Spleen (tissue), 11 donors: ENCODE measurements around the gene DDX3X. TPM values are rescaled to one million over a fixed set of nuclear protein-coding genes. Genes with fewer than 3 reads are reported as not detected.

ENCODE experiments used
- DNase-seq: peaks from one replicate; pipeline ENCODE4 v3.0.0-alpha.2; 2020
- H3K27ac ChIP-seq, 8 donors: fragments of 200-600 bp; sonication (generic) in 7 of 8; 1 replicate in 4 of 8; 2 replicates in 4 of 8; pipeline versions ENCODE4 v1.5.0 to v1.8.0; 2016 to 2021; ENCODE audit warnings: inconsistent platforms in 4 of 8, mild to moderate bottlenecking in 4 of 8, moderate library complexity in 1 of 8
- H3K27me3 ChIP-seq, 7 donors: fragments of 200-600 bp; sonication (generic) in 6 of 7; replicated peaks in 1 of 7; 1 replicate in 4 of 7; 2 replicates in 3 of 7; pipeline versions ENCODE4 v1.5.0 to v1.8.0; 2016 to 2021; ENCODE audit warnings: inconsistent platforms in 3 of 7, mild to moderate bottlenecking in 1 of 7
- H3K36me3 ChIP-seq, 6 donors: fragments of 200-600 bp; sonication (generic) in 5 of 6; 1 replicate in 4 of 6; 2 replicates in 2 of 6; pipeline versions ENCODE4 v1.5.0 to v1.8.0; 2016 to 2021; ENCODE audit warnings: inconsistent platforms in 2 of 6
- H3K4me1 ChIP-seq, 6 donors: fragments of 200-600 bp; sonication (generic) in 5 of 6; 1 replicate in 3 of 6; 2 replicates in 3 of 6; pipeline versions ENCODE4 v1.5.0 to v1.8.0; 2016 to 2021; ENCODE audit warnings: inconsistent platforms in 3 of 6
- H3K4me3 ChIP-seq, 8 donors: fragments of 200-600 bp; sonication (generic) in 7 of 8; 1 replicate in 4 of 8; 2 replicates in 4 of 8; pipeline versions ENCODE4 v1.5.0 to v1.8.0; 2016 to 2021; ENCODE audit warnings: inconsistent platforms in 4 of 8, mild to moderate bottlenecking in 4 of 8, moderate library complexity in 2 of 8
- H3K9me3 ChIP-seq, 8 donors: fragments of 200-600 bp; sonication (generic) in 7 of 8; 1 replicate in 4 of 8; 2 replicates in 4 of 8; pipeline versions ENCODE4 v1.5.0 to v1.8.0; 2016 to 2021; ENCODE audit warnings: inconsistent platforms in 4 of 8
- CTCF ChIP-seq, 11 experiments: fragments of 200-600 bp in 7 of 11; fragments of 450-650 bp in 4 of 11; sonication (generic) in 4 of 11; IDR thresholded peaks in 8 of 11; conservative IDR thresholded peaks in 3 of 11; 1 replicate in 7 of 11; 2 replicates in 4 of 11; pipeline versions ENCODE4 v1.4.0 to v1.8.0; 2016 to 2021; ENCODE audit warnings: antibody characterized with exemption in 11 of 11, inconsistent platforms in 4 of 11, mild to moderate bottlenecking in 1 of 11
- POLR2A ChIP-seq, 3 donors: fragments of 450-650 bp; IDR thresholded peaks; one replicate each; pipeline ENCODE4 v1.5.1; 2017; ENCODE audit warnings: antibody characterized with exemption in 3 of 3, mild to moderate bottlenecking in 1 of 3
- POLR2AphosphoS5 ChIP-seq, 3 donors: sonication (generic); formaldehyde crosslinking; IDR thresholded peaks; one replicate each; pipeline ENCODE4 v1.5.1; 2017; ENCODE audit warnings: antibody characterized with exemption in 3 of 3
- WGBS, 5 donors: extraction: QIAGEN DNeasy Blood & Tissue Kit in 3 of 5; methylation state at CpG; one replicate each; pipeline versions ENCODE4 v1.1.5 to v1.1.7; 2013 to 2018; 5-methylcytosine and 5-hydroxymethylcytosine counted together
- intact Hi-C: fragments of 100-400 bp; cut with DNase I; formaldehyde crosslinking; loops from one replicate; pipeline ENCODE4 v1.15.0; 2023; ENCODE audit warnings: low total_unique reads
- polyA plus RNA-seq, 3 donors: library from polyadenylated mRNA; stranded (reverse); fragments of 200-250 nt; gene quantifications; one replicate each; pipeline ENCODE4 v1.2.1, GENCODE V29; 2013
- total RNA-seq, 7 donors: library from RNA; depleted of rRNA in 3 of 7; stranded (reverse); fragments of >200 nt in 3 of 7; fragmentation: NEBNext Ultra II Directional in 4 of 7; extraction: Animal tissue kit (Norgen Biotek cat#: 25700) in 4 of 7; gene quantifications; one replicate each; pipeline versions ENCODE4 v1.1.0 to v1.2.1, GENCODE V29; 2016 to 2021
- donor health status: healthy with polysubstance abuse.
- donor health status: DM: no; HTN: no; CAD: no; lungs with moderate emphysema.
- donor health status: DM: no; HTN: no; CAD: no.
- donor health status: Bipolar disorder and iron deficiency.
- donor health status: healthy.
- donor health status: DM: no; HTN: no; CAD: no.
- donor health status: DM: yes; HTN: yes; CAD: no.

Gene DDX3X
- total and polyA plus RNA-seq, 10 donors, result 43.8 to 448 (median 328) TPM

GRCh38 chrX:41317477-41318208 lies 16.3 kb upstream of the DDX3X start:
- H3K27ac ChIP-seq, result peak overlapping the region in 3 of 8 donors; percentile 34 to 56 (median 52)
- no peak overlapping the region for H3K4me3 ChIP-seq
- intact Hi-C loops, result no loop called here
- no peaks in the 10 kb centered on the region for H3K4me1 ChIP-seq
- H3K36me3 ChIP-seq, result no peaks in the 10 kb centered on the region
- no peaks in the 10 kb centered on the region for H3K9me3 ChIP-seq
- no peak for TF ChIP-seq CTCF (IDR thresholded peaks at IDR 0.05 in 8 of 11, conservative IDR thresholded peaks at IDR 0.05 in 3 of 11)
- no peak for TF ChIP-seq POLR2A (IDR thresholded peaks at IDR 0.05)
- TF ChIP-seq POLR2AphosphoS5 (IDR thresholded peaks at IDR 0.05), result no peak
- H3K27me3 ChIP-seq, result no peaks in the 10 kb centered on the region
- WGBS, 5 donors, result 62 to 77% (median 70%) methylated on average over 6 of the region's 6 CpGs
- no peak for DNase-seq

- Histone ChIP-seq H3K27ac (no peak overlapping the region), H3K9me3 (no peaks in the 10 kb centered on the region), H3K4me1 (peaks cover 0 to 4% (median 0%) of the 10 kb centered on the region in 6 donors), H3K27me3 (no peaks in the 10 kb centered on the region), H3K36me3 (no peaks in the 10 kb centered on the region), H3K4me3 (no peak overlapping the region)
- 74 to 88% (median 78%) methylated on average over 5 of the region's 5 CpGs for WGBS, 5 donors
- intact Hi-C loops, result no loop called here
- no peak for DNase-seq
- TF ChIP-seq POLR2AphosphoS5 (IDR thresholded peaks at IDR 0.05) (no peak), POLR2A (IDR thresholded peaks at IDR 0.05) (no peak), CTCF (IDR thresholded peaks at IDR 0.05 in 8 of 11, conservative IDR thresholded peaks at IDR 0.05 in 3 of 11) (no peak)
These were observed 13.6 kb upstream of the DDX3X start for GRCh38 chrX:41320393-41320792.

- Histone ChIP-seq H3K4me1 (peaks cover 0 to 4% (median 0%) of the 10 kb centered on the region in 6 donors), H3K27ac (peak overlapping the region in 1 of 8 donors; percentile 3), H3K4me3 (no peak overlapping the region), H3K27me3 (no peaks in the 10 kb centered on the region), H3K9me3 (no peaks in the 10 kb centered on the region), H3K36me3 (no peaks in the 10 kb centered on the region)
- 59 to 72% (median 68%) methylated on average over 7 to 20 of the region's 20 CpGs for WGBS, 5 donors
- intact Hi-C loops, result no loop called here
- no peak for DNase-seq
- TF ChIP-seq POLR2A (IDR thresholded peaks at IDR 0.05) (no peak), CTCF (IDR thresholded peaks at IDR 0.05 in 8 of 11, conservative IDR thresholded peaks at IDR 0.05 in 3 of 11) (no peak), POLR2AphosphoS5 (IDR thresholded peaks at IDR 0.05) (no peak)
These were observed 10.9 kb upstream of the DDX3X start for GRCh38 chrX:41322821-41323603.

DNA sequence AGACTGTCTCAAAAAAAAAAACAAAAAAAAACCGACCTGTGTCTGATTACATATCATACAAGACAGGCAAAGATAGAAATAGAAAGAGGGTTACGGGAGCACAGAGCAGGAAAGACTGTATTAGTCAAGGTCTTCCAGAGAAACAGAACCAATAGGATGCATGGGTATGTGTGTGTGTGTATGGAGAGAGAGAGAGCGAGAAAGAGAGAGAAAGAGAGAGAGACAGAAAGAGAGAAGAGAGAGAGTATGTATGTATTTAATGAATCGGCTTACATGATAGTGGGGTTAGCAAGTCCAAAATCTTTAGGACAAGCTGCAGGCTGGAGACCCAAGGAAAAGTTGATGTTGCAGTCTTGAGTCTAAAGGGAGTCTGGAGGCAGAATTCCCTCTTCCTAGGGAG lies 7.5 kb upstream of the DDX3X start:
- TF ChIP-seq POLR2A (IDR thresholded peaks at IDR 0.05), result no peak
- TF ChIP-seq POLR2AphosphoS5 (IDR thresholded peaks at IDR 0.05), result no peak
- no peak for TF ChIP-seq CTCF (IDR thresholded peaks at IDR 0.05 in 8 of 11, conservative IDR thresholded peaks at IDR 0.05 in 3 of 11)
- Histone ChIP-seq H3K4me3 (no peak overlapping the region), H3K9me3 (no peaks in the 10 kb centered on the region), H3K4me1 (peaks cover 0 to 21% (median 15%) of the 10 kb centered on the region in 6 donors), H3K27me3 (no peaks in the 10 kb centered on the region), H3K36me3 (no peaks in the 10 kb centered on the region), H3K27ac (no peak overlapping the region)
- intact Hi-C loops, result no loop called here
- WGBS, 5 donors, result 84 to 92% (median 85%) methylated on average over 4 of the region's 4 CpGs
- no peak for DNase-seq
